T-helper 22 cell (primary cell): ENCODE measurements around the gene LPP.
"Not testable (repeated sequence)": the region's sequence is repeated elsewhere in the genome, so short reads cannot be mapped to it uniquely, and the experiment has no call there.

Experiments used
- DNase-seq: peaks from one replicate; pipeline ENCODE4 v3.0.0-alpha.2; 2020; ENCODE audit warnings: low read depth

The LPP gene

GRCh38 chr3:188401244-188401993 lies 247.5 kb downstream of the LPP start:
- no peak for DNase-seq

GRCh38 chr3:188402229-188402628 lies 248.3 kb downstream of the LPP start:
- DNase-seq: no peak

- DNase-seq: no peak
Observed at GRCh38 chr3:188403404-188403803, 249.4 kb downstream of the LPP start.

DNA sequence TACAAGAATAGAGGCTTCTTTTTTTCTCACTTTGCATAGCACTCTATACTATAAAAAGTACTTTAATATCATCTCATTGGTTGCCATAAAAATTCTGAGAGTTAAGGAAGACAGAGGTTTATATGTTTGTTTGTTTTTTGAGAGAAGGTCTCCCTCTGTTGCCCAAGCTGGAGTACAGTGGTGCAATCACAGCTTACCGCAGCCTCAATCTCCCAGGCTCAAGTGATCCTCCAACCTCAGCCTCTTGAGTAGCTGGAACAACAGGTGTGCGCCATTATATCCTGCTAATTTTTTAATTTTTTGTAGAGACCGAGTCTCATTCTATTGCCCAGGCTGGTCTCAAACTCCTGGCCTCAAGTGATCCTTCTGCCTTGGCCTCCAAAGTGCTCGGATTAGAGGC lies 250.2 kb downstream of the LPP start:
- DNase-seq: no peak

DNA sequence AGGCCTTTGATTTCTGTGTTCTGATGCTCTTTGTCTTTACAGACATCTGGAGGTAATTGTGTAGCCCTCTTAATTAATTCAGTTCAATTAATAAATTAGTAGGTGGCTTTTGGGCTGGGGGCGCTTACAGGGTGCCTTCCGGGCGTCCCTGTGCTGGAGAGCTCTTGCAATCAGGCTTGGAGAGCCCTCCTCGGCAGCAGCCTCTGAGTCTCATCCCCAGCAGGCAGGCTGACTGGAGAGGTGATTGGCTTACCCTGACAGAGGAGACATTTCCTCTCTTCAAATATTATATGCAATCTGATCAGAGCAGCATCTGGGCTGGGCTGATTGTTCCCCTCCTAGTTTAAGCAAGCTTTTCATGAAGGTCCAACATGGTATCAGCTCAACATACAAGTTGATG lies 250.7 kb downstream of the LPP start:
- no peak for DNase-seq

DNA sequence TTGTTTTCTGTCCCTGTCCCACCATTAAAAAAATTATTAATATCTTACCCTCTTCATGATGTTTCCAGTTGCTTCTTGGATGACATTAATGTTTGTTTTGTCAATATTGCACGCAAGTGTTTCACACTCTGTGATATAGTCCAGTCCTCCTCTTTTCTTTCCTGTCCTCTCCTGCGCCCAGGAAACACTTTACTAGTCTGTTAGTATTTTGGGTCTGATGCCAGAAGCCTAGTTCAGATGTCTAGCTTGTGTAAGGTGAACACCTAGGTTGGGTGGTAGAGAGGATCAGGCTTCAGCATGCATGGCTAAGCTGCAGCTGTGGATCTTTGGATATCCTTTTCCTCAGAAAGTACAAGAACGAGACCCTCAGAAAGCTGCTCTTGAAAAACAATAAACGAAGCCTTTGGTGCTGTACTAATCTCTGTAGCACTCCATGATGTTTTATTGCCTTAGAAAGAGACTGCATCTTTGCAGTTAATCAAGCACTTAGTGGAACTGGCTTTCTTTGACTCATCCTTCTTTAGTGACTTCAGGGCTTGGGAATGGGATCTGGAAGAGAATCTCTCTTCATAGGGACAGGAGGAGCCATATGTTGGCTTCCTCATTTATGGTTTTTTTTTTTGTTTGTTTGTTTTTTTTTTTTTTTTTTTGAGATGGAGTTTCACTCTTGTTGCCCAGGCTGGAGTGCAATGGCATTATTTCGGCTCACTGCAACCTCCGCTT lies 253.4 kb downstream of the LPP start:
- DNase-seq: no peak

- no peak for DNase-seq
Observed at GRCh38 chr3:188408831-188409230, 254.9 kb downstream of the LPP start.

DNA sequence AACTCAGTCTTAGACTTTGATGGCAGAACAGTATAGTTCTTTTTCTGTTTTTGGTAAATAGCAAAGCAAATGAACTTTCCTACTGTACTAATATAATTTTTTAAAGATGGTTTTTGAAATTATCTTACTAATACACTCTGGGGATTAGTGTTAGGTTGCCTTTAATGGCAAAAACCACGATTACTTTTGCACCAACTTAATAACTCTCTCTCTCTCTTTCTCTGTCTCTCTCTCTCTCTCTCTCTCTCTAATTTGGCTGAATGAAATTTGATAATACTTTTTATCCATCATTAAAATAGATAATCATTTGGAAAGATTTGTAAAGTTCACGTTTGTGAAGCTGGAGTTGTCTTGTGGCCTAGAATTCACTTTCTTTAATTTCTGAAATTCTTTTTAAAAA lies 257.8 kb downstream of the LPP start:
- no peak for DNase-seq

DNA sequence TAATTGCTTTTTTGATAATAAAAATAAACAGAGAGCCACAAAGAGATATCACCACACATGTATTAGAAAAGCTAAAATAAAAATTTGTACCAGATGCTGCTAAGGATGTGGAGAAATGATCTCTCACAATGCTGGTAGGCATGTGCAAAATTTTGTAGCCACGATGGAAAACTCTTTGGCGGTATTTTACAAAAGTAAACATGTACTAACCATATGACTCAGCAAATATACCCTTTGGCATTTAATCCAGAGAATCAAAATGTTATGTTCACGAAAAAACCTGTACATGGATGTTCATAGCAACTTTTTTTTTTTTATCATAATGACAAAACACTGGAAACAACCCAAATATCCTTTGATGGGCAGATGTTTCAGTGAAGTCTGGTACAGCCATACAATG lies 261.2 kb downstream of the LPP start:
- DNase-seq: no peak

DNA sequence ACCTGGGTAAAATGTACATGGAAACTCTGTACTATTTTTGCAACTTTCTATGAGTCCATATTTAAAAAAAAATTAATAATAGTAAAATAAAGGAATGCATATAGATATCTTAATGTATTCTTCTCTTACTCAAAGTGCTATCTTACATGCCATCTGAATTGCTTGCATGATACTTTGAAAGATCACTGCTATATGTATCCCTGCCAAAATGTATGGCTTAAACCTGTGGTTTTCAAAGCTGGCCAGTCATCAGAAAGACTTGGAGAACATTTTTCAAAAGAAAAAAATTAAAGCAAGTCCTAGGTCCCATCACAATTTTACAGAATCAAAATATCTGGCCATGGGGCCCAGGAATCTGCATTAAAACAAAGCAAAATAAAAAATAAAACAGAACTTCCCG lies 262.1 kb downstream of the LPP start:
- DNase-seq: no peak

DNA sequence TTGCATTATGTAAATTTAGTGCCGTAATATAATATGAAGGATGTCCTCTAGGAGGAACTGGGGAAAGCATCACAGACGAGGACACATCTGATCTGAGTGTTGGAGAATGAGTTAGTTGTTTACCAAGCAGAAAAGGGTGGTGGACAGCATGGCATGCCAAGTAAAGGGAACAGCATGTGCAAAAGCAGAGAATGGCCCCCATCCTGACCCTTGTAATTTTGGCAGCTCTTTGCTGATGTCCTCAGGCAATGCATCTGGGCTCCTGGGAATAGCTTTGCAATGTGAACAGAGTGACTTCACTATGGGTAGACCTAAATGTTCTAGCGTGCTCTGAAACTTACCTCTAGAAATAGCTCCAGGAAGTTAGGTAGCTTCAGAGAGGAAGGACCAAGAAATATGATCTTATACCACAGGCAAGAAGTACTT lies 263.3 kb downstream of the LPP start:
- DNase-seq: no peak

- no peak for DNase-seq
Observed at GRCh38 chr3:188417766-188418165, 263.8 kb downstream of the LPP start.

- no peak for DNase-seq
Observed at GRCh38 chr3:188421151-188421821, 267.3 kb downstream of the LPP start.

GRCh38 chr3:188421836-188422540 lies 268.0 kb downstream of the LPP start:
- DNase-seq: no peak

DNA sequence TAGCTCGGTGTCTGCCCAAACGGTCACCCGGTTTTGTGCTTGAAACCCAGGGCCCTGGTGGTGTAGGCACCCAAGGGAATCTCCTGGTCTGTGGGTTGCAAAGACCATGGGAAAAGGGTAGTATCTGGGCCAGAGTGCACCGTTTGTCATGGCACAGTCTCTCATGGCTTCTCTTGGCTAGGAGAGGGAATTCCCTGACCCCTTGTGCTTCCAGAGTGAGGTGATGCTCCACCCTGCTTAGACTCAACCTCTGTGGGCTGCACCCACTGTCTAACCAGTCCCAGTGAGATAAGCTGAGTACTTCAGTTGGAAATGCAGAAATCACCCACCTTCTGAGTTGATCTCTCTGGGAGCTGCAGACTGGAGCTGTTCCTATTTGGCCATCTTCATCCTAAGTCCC lies 274.0 kb downstream of the LPP start:
- not testable (repeated sequence) for DNase-seq

GRCh38 chr3:188431040-188431439 lies 277.1 kb downstream of the LPP start:
- DNase-seq: no peak

GRCh38 chr3:188431553-188431952 lies 277.6 kb downstream of the LPP start:
- DNase-seq: no peak

GRCh38 chr3:188432802-188433520 lies 279.0 kb downstream of the LPP start:
- DNase-seq: no peak

DNA sequence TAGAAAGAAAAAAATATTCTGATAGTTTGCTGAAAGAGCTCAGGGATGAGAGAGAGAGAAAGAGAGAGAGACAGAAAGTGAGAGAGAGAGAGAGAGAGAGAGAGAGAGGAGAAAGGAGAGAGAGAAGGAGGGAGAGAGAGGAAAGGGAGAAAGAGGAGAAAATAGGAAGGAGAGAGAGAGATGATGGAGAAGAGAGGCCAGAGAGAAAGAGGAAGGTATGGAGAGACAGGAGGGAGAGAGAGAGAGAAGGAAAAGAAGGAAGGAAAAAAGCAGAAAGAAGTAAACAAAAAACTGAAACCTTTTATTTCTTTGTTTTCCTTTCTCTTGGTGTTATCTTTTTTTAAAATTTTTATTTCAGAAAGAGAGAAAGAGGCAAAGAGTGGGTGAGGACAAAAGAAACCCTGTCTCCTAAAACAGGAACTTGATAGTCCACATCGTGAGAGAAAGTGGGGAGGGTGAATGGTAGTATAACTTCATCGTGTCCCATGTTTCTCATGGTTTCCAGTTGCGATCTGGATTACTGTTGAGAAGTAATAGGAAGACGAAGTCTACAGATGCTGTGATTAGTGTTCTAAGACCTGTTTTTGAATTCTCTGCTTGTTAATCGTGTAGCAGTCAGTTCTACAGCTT lies 279.7 kb downstream of the LPP start:
- no peak for DNase-seq

GRCh38 chr3:188434594-188434993 lies 280.6 kb downstream of the LPP start:
- no peak for DNase-seq

DNA sequence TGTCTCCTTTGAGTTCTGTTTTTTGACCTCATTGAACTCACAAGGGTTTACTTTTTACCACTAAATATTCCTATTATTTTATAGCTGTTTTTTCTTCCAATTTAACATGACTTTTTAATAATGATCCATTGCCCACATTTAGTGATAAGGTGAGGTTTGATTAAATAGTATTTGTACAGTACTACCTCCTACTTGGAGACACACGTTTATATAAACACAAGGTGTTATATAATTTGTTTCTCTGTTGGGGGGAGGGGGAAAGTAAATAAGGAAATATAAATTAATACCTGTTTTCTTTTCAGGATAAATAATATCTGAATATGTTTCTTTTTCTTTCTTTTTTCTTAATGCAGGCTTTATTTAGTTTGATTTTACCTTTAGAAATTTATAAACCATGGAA lies 281.3 kb downstream of the LPP start:
- no peak for DNase-seq
